IMR-90 (cell line): ENCODE measurements around the gene USP5. TPM values are rescaled to one million over a fixed set of nuclear protein-coding genes. Genes with fewer than 3 reads are reported as not detected.

Experiments used
- ATAC-seq: fragments of 200-7000 bp; cut with Tn5 transposase; 2 replicates; pipeline ENCODE4 v1.9.1; 2020; ENCODE audit warnings: low read depth, mild to moderate bottlenecking, moderate library complexity
- BruUV-seq: library from RNA; stranded (reverse); fragments of 400-500 nt; replicated peaks from 2 replicates; lab custom pipeline; 2021; lab: Mats Ljungman, UMichigan
- CTCF ChIA-PET: fragments of 300-600 bp; formaldehyde crosslinking; extraction: SDS; loops from one replicate; lab custom pipeline; 2021; ENCODE audit warnings: antibody characterized with exemption; lab: Yijun Ruan, JAX
- POLR2A ChIA-PET: fragments of 300-600 bp; sonication (Branson Sonifier 250); formaldehyde crosslinking; loops from one replicate; lab custom pipeline; 2022; ENCODE audit warnings: antibody characterized with exemption; ENCODE audit not compliant: unreplicated experiment; lab: Charles Lee
- DNase-seq: peaks from one replicate; pipeline ENCODE4 v3.0.0; 2013
- H2AFZ ChIP-seq: replicated peaks from 2 replicates; pipeline ENCODE3; 2013; ENCODE audit warnings: low read length, mild to moderate bottlenecking; ENCODE audit not compliant: poor library complexity
- H2AK5ac ChIP-seq: 2 replicates; pipeline ENCODE4 v1.6.1; 2013; ENCODE audit warnings: low read depth, low read length, inconsistent platforms
- H2AK9ac ChIP-seq: replicated peaks from 2 replicates; pipeline ENCODE3; 2013; ENCODE audit warnings: mild to moderate bottlenecking, low read depth, low read length, moderate library complexity; ENCODE audit not compliant: poor library complexity
- H2BK120ac ChIP-seq: 2 replicates; pipeline ENCODE4 v1.6.1; 2013; ENCODE audit warnings: low read depth, low read length, inconsistent platforms
- H2BK15ac ChIP-seq: 3 replicates; pipeline ENCODE4 v1.6.1; 2013; ENCODE audit warnings: low read depth, low read length, inconsistent platforms
- H2BK20ac ChIP-seq: 2 replicates; pipeline ENCODE4 v1.6.1; 2013; ENCODE audit warnings: low read depth, mild to moderate bottlenecking, inconsistent platforms, low read length, moderate library complexity
- H2BK5ac ChIP-seq: 2 replicates; pipeline ENCODE4 v1.6.1; 2013; ENCODE audit warnings: mild to moderate bottlenecking, low read depth, low read length, inconsistent platforms; ENCODE audit not compliant: poor library complexity, severe bottlenecking
- H3K14ac ChIP-seq: replicated peaks from 2 replicates; pipeline ENCODE4 v1.6.1; 2013; ENCODE audit warnings: low read depth, low read length, inconsistent platforms
- H3K18ac ChIP-seq: 2 replicates; pipeline ENCODE4 v1.6.1; 2013; ENCODE audit warnings: low read depth, low read length, control low read depth
- H3K23ac ChIP-seq: 2 replicates; pipeline ENCODE4 v1.6.1; 2013; ENCODE audit warnings: low read depth, low read length, inconsistent platforms
- H3K27ac ChIP-seq: 2 replicates; pipeline ENCODE4 v1.5.1; 2013; ENCODE audit warnings: mild to moderate bottlenecking, control low read depth, low read length; ENCODE audit not compliant: insufficient read depth
- H3K27me3 ChIP-seq: 2 replicates; pipeline ENCODE4 v1.6.1; 2013; ENCODE audit warnings: low read length; ENCODE audit not compliant: control insufficient read depth, insufficient read depth
- H3K36me3 ChIP-seq: 2 replicates; pipeline ENCODE4 v1.6.1; 2013; ENCODE audit warnings: low read length, mixed read lengths; ENCODE audit not compliant: control insufficient read depth, insufficient read depth
- H3K4ac ChIP-seq: 2 replicates; pipeline ENCODE4 v1.6.1; 2013; ENCODE audit warnings: low read depth, low read length, inconsistent platforms
- H3K4me1 ChIP-seq: 2 replicates; pipeline ENCODE4 v1.6.1; 2013; ENCODE audit warnings: low read length, mixed read lengths; ENCODE audit not compliant: control insufficient read depth, insufficient read depth
- H3K4me2 ChIP-seq: 2 replicates; pipeline ENCODE4 v1.6.1; 2013; ENCODE audit warnings: low read depth, mild to moderate bottlenecking, control low read depth, low read length, moderate library complexity
- H3K4me3 ChIP-seq: 2 replicates; pipeline ENCODE4 v1.5.1; 2013; ENCODE audit warnings: low read depth, mild to moderate bottlenecking, control low read depth, low read length, moderate library complexity; ENCODE audit not compliant: insufficient read depth
- H3K56ac ChIP-seq: 2 replicates; pipeline ENCODE4 v1.6.1; 2013; ENCODE audit warnings: low read length, inconsistent platforms; ENCODE audit not compliant: insufficient read depth; ENCODE audit errors: extremely low read depth
- H3K79me1 ChIP-seq, 2 experiments: 2 replicates each; pipeline ENCODE4 v1.6.1; 2013; ENCODE audit warnings: low read length in 2 of 2, inconsistent platforms in 1 of 2, low read depth in 1 of 2
- H3K9ac ChIP-seq: 2 replicates; pipeline ENCODE4 v1.6.1; 2013; ENCODE audit warnings: low read depth, low read length, control low read depth
- H3K9me1 ChIP-seq: 2 replicates; pipeline ENCODE4 v1.6.1; 2013; ENCODE audit warnings: low read length, inconsistent platforms; ENCODE audit not compliant: insufficient read depth
- H3K9me3 ChIP-seq: 2 replicates; pipeline ENCODE4 v1.6.1; 2013; ENCODE audit warnings: low read length; ENCODE audit not compliant: control insufficient read depth, insufficient read depth
- H4K20me1 ChIP-seq: 2 replicates; pipeline ENCODE4 v1.6.1; 2013; ENCODE audit warnings: low read length, inconsistent platforms; ENCODE audit not compliant: insufficient read depth
- H4K5ac ChIP-seq: 2 replicates; pipeline ENCODE4 v1.6.1; 2013; ENCODE audit warnings: mild to moderate bottlenecking, low read depth, low read length, control low read depth
- H4K8ac ChIP-seq, 2 experiments: 2 replicates each; pipeline ENCODE4 v1.6.1; 2013; ENCODE audit warnings: low read depth in 2 of 2, low read length in 2 of 2, control low read depth in 1 of 2, inconsistent platforms in 1 of 2
- H4K91ac ChIP-seq: 2 replicates; pipeline ENCODE4 v1.6.1; 2013; ENCODE audit warnings: low read depth, low read length, inconsistent platforms; ENCODE audit not compliant: insufficient read depth
- BHLHE40 ChIP-seq: fragments of 150-350 bp; IDR thresholded peaks from 2 replicates; pipeline ENCODE4 v1.6.1; 2016; ENCODE audit warnings: mild to moderate bottlenecking, low read depth, low read length
- CEBPB ChIP-seq: IDR thresholded peaks from 2 replicates; pipeline ENCODE4 v1.6.1; 2012; ENCODE audit warnings: low read depth, low read length, improper control_type of control experiment
- CHD1 ChIP-seq: IDR thresholded peaks from 2 replicates; pipeline ENCODE4 v1.6.1; 2012; ENCODE audit warnings: low read depth, low read length, improper control_type of control experiment
- ELK1 ChIP-seq: fragments of 150-350 bp; IDR thresholded peaks from 2 replicates; pipeline ENCODE4 v1.6.1; 2016; ENCODE audit warnings: low read depth, mild to moderate bottlenecking, low read length, moderate library complexity, borderline replicate concordance
- FOS ChIP-seq: fragments of 150-350 bp; IDR thresholded peaks from 2 replicates; pipeline ENCODE4 v1.6.1; 2016; ENCODE audit warnings: low read depth, low read length
- MAFK ChIP-seq: IDR thresholded peaks from 2 replicates; pipeline ENCODE4 v1.6.1; 2012; ENCODE audit warnings: low read depth, low read length, improper control_type of control experiment
- NFE2L2 ChIP-seq: fragments of 150-350 bp; IDR thresholded peaks from 2 replicates; pipeline ENCODE4 v1.6.1; 2016; ENCODE audit warnings: low read depth, mild to moderate bottlenecking, low read length
- WGBS, 2 experiments: methylation state at CpG; one replicate each; pipeline versions ENCODE4 v1.1.5 to v1.1.7; 2013; ENCODE audit warnings: missing lambda C conversion rate in 2 of 2; ENCODE audit not compliant: insufficient read length in 1 of 2; ENCODE audit errors: extremely low coverage in 2 of 2; 5-methylcytosine and 5-hydroxymethylcytosine counted together
- dilution Hi-C: fragments of 300-500 bp; cut with HindIII; formaldehyde crosslinking; loops from one replicate; pipeline ENCODE4 v1.14.3; 2018; ENCODE audit warnings: low sequenced_read_pairs; ENCODE audit not compliant: unreplicated experiment
- in situ Hi-C: fragments of 300-500 bp; cut with MboI; formaldehyde crosslinking; loops from 3 replicates; pipeline ENCODE4 v1.14.3; 2019; ENCODE audit warnings: low sequenced_read_pairs, inconsistent platforms, mixed read lengths
- intact Hi-C: fragments of 100-400 bp; cut with micrococcal nuclease; formaldehyde crosslinking; loops from 2 replicates; pipeline ENCODE4 v1.10.0; 2022
- polyA plus RNA-seq, 3 experiments: library from polyadenylated mRNA; depleted of rRNA; stranded (reverse); fragments of >200 nt; gene quantifications; 2 replicates each; pipeline ENCODE4 v1.2.3, GENCODE V29; 2012; ENCODE audit warnings: low replicate concordance in 1 of 3
- total RNA-seq: library from RNA; depleted of rRNA; stranded (reverse); fragments of >200 nt; gene quantifications from 2 replicates; pipeline ENCODE4 v1.2.3, GENCODE V29; 2012

The USP5 gene
- total and polyA plus RNA-seq, 2 of the 4 experiments (the other 2 are of a cell fraction) = 69.7 to 125 TPM

GRCh38 chr12:6902448-6902847 lies 50.5 kb downstream of the USP5 start:
- no peak overlapping the region for H2BK5ac ChIP-seq
- dilution Hi-C loops = no loop called here
- no peak overlapping the region for H3K4ac ChIP-seq
- peaks cover 3% of the 10 kb centered on the region; the same call in 1 of the 2 replicates for H3K4me1 ChIP-seq
- no peak overlapping the region for H4K8ac ChIP-seq
- no peak overlapping the region for H2AFZ ChIP-seq
- H3K9me3 ChIP-seq = no peaks in the 10 kb centered on the region
- intact Hi-C loops = no loop called here
- TF ChIP-seq ELK1 (no peak), MAFK (no peak), CEBPB (no peak), NFE2L2 (no peak), FOS (no peak), BHLHE40 (no peak), CHD1 (no peak)
- no peak overlapping the region for H3K27ac ChIP-seq
- no peak overlapping the region for H3K9ac ChIP-seq
- H3K23ac ChIP-seq = no peak overlapping the region
- no peak overlapping the region for H3K56ac ChIP-seq
- H4K91ac ChIP-seq = no peak overlapping the region
- no TSS peak for BruUV-seq
- H2AK9ac ChIP-seq = no peak overlapping the region
- H2BK20ac ChIP-seq = no peak overlapping the region
- H4K20me1 ChIP-seq = no peaks in the 10 kb centered on the region
- H3K4me3 ChIP-seq = no peak overlapping the region
- H3K36me3 ChIP-seq = no peaks in the 10 kb centered on the region; the same call in 1 of the 2 replicates
- H2BK15ac ChIP-seq = no peak overlapping the region
- ATAC-seq = no peak
- POLR2A ChIA-PET = no interaction called here
- no peaks in the 10 kb centered on the region; a peak in 1 of 4 replicates for H3K79me1 ChIP-seq
- H3K14ac ChIP-seq = no peak overlapping the region
- in situ Hi-C loops = no loop called here
- peaks cover 4% of the 10 kb centered on the region; the same call in 1 of the 2 replicates for H3K9me1 ChIP-seq
- no peak overlapping the region for H3K18ac ChIP-seq
- no peak overlapping the region for H2BK120ac ChIP-seq
- no CpG with 5 or more reads among the region's 4 CpGs for WGBS, 2 experiments
- CTCF ChIA-PET = interaction anchor here (2.3 kb wide), 1 partner anchor 11 kb away, joined by 9 read pairs; no protein-coding TSS in a partner anchor
- no peak overlapping the region for H2AK5ac ChIP-seq
- no peak overlapping the region for H3K4me2 ChIP-seq
- no peak for DNase-seq
- H4K5ac ChIP-seq = no peak overlapping the region
- no peaks in the 10 kb centered on the region for H3K27me3 ChIP-seq
